ENCODE results near the gene TBC1D24. TPM values are rescaled to one million over a fixed set of nuclear protein-coding genes. Genes with fewer than 3 reads are reported as not detected.
"Not testable (repeated sequence)": the region's sequence is repeated elsewhere in the genome, so short reads cannot be mapped to it uniquely, and the experiment has no call there.

Gene TBC1D24
- total RNA-seq, 1 experiment from 2014 or later: 15.8 TPM

DNA sequence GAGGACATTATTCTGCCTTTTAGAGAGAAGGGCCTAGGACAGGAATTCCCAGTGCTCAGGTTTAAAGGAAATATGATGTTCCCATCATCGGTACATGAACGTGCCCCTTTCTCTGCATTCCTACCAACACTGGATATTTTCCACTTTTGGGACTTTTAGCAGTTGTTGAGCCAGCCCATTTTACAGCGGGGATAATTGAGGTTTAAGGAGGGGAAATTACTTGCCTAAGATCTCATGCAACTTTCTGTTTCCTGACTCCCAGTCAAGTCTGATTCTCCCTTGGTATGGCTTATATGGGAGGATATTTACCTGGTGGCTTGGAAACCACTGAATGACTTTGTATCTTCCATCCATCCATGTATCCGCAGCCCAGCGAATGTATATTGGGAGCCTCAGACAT lies 59.4 kb downstream of the TBC1D24 start:
- not testable (repeated sequence) for H3K79me2 ChIP-seq (ENCODE audit: low read length); DNase-seq; H3K4me2 ChIP-seq (ENCODE audit: low read depth, low read length, poor library complexity, severe bottlenecking); H3K27ac ChIP-seq (ENCODE audit: low read length); H3K27me3 ChIP-seq (ENCODE audit: low read length); H3K36me3 ChIP-seq (ENCODE audit: insufficient read depth, low read length); H3K4me3 ChIP-seq (ENCODE audit: low read length); H3K9ac ChIP-seq (ENCODE audit: low read length); H2AFZ ChIP-seq (ENCODE audit: low read length); H3K9me3 ChIP-seq (ENCODE audit: low read length); H4K20me1 ChIP-seq (ENCODE audit: insufficient read depth, low read depth, low read length); H3K9me2 ChIP-seq (replicated peaks; ENCODE audit: insufficient read depth, low read length)
- H3K4me1 ChIP-seq (ENCODE audit: low read length): peaks cover 34% of the 10 kb centered on the region

DNA sequence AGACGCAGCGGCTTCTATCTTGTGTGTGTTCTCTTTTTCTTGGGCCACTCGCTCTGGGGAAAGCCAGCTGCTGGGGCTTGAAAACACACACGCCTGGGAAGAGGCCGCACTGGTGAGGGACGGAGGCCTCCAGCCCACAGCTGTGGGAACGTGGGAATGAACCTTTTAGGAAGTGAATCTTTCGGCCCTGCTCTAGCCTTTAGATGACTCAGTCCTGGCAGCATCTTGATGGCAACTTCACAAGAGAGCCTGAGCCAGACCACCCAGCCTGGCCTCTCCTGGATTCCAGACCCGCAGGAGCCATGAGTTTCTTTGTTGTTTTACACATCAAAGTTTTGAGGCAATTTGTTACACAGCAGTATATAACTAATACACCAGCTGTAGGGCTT lies 60.7 kb downstream of the TBC1D24 start:
- Histone ChIP-seq H3K9me2 (replicated peaks; ENCODE audit: insufficient read depth, low read length) (no peaks in the 10 kb centered on the region), H3K4me2 (ENCODE audit: low read depth, low read length, poor library complexity, severe bottlenecking) (no peak overlapping the region), H3K36me3 (ENCODE audit: insufficient read depth, low read length) (no peaks in the 10 kb centered on the region), H3K4me1 (ENCODE audit: low read length) (peaks cover 47% of the 10 kb centered on the region), H3K9me3 (ENCODE audit: low read length) (no peaks in the 10 kb centered on the region), H3K27ac (ENCODE audit: low read length) (no peak overlapping the region), H3K27me3 (ENCODE audit: low read length) (no peaks in the 10 kb centered on the region), H3K4me3 (ENCODE audit: low read length) (no peak overlapping the region), H4K20me1 (ENCODE audit: insufficient read depth, low read depth, low read length) (no peaks in the 10 kb centered on the region), H3K79me2 (ENCODE audit: low read length) (peaks cover 21% of the 10 kb centered on the region), H2AFZ (ENCODE audit: low read length) (no peak overlapping the region), H3K9ac (ENCODE audit: low read length) (no peak overlapping the region)
- no peak for DNase-seq

DNA sequence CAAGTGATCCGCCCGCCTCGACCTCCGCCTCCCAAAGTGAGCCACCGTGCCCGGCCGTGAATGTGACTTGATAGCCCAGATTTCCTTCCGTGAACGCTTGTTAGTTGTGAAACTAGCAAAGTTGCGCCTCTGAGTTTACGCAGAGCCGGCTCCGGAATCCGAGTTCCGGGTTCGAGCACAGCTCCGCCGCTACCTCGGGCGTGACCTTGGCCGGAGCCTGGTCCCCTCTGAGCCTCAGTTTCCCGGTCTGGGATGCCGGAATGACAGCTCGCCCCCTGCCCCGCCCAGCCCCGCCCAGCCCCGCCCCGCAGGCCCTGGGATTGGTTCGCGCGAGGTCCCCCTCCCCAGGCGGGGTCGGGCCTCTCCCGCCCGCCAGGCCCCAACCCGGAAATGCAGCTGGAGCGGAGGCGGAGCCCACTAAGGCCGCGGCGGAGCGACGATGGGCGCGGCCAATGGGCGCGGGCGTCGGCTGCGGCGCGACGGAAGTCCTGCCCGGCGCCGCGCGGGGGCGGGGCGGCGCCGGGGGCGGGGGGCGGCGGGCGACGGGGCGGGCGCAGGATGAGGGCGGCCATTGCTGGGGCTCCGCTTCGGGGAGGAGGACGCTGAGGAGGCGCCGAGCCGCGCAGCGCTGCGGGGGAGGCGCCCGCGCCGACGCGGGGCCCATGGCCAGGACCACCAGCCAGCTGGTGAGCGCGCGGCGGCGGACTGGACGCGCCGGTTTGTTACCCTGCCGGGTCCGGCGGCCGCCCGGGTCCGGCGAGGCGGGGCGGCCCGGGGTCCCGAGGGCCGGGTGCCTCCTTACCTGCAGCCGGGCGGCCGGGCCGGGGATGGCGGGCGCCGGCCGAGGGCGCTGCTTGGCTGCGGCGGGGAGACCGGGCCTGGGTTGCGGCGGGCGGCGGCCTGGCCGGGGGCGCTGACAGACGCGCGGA lies 62.8 kb downstream of the TBC1D24 start, which contains the start of gene PDPK1:
Gene PDPK1, plus strand, starts transcription at position 571 of the 929 bp plus-strand sequence. Its CDS starts 92 bp downstream, at position 663.
- peak; percentile 99 for DNase-seq
- Histone ChIP-seq H3K4me1 (ENCODE audit: low read length) (peaks cover 39% of the 10 kb centered on the region), H3K27me3 (ENCODE audit: low read length) (no peaks in the 10 kb centered on the region), H3K4me2 (ENCODE audit: low read depth, low read length, poor library complexity, severe bottlenecking) (peak within 1 kb of the TSS; percentile 94), H2AFZ (ENCODE audit: low read length) (peak within 1 kb of the TSS; percentile 95; the same call in 1 of the 2 replicates), H3K4me3 (ENCODE audit: low read length) (peak within 1 kb of the TSS; percentile 75), H3K79me2 (ENCODE audit: low read length) (peaks cover 34% of the 10 kb centered on the region), H3K27ac (ENCODE audit: low read length) (peak within 1 kb of the TSS; percentile 26; the same call in 1 of the 2 replicates), H3K36me3 (ENCODE audit: insufficient read depth, low read length) (no peaks in the 10 kb centered on the region), H3K9me3 (ENCODE audit: low read length) (no peaks in the 10 kb centered on the region), H4K20me1 (ENCODE audit: insufficient read depth, low read depth, low read length) (no peaks in the 10 kb centered on the region), H3K9me2 (replicated peaks; ENCODE audit: insufficient read depth, low read length) (no peaks in the 10 kb centered on the region), H3K9ac (ENCODE audit: low read length) (peak within 1 kb of the TSS; percentile 75)

DNA sequence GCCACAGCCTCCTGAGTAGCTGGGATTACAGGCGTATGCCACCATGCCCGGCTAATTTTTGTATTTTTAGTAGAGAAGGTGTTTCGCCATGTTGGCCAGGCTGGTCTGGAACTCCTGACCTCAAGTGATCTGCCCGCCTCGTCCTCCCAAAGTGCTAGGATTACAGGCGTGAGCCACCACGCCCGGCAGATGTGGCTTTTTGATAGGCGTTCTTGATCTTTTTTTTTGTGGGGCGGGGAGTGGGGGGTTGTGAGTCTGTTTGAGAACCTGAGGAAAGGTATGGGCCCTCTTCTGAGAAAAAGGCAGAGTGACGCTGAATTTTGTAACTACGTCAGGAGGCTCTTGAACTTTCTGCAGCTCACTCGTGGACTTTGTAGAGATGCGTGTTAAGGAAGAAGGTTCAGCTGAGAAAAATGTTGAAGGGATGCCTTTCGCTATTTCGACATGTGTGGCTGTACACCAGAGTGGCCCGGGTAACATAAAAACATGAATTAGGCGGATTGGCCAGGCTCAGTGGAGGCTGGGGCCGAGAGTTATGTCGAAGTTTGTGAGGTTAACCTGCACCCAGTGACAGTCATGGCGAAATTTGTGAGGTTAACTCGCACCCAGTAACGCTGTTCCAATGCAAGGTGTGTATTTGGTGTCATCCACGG lies 64.4 kb downstream of the TBC1D24 start:
- peak overlapping the region; percentile 72; the same call in 1 of the 2 replicates for H3K9ac ChIP-seq (ENCODE audit: low read length)
- not testable (repeated sequence) for H3K27me3 ChIP-seq (ENCODE audit: low read length); H3K9me2 ChIP-seq (replicated peaks; ENCODE audit: insufficient read depth, low read length); H4K20me1 ChIP-seq (ENCODE audit: insufficient read depth, low read depth, low read length); H3K27ac ChIP-seq (ENCODE audit: low read length); DNase-seq; H2AFZ ChIP-seq (ENCODE audit: low read length); H3K36me3 ChIP-seq (ENCODE audit: insufficient read depth, low read length); H3K9me3 ChIP-seq (ENCODE audit: low read length)
- peaks cover 39% of the 10 kb centered on the region for H3K79me2 ChIP-seq (ENCODE audit: low read length)
- peak overlapping the region; percentile 69 for H3K4me3 ChIP-seq (ENCODE audit: low read length)
- peaks cover 36% of the 10 kb centered on the region for H3K4me1 ChIP-seq (ENCODE audit: low read length)
- H3K4me2 ChIP-seq (ENCODE audit: low read depth, low read length, poor library complexity, severe bottlenecking): peak overlapping the region; percentile 82

DNA sequence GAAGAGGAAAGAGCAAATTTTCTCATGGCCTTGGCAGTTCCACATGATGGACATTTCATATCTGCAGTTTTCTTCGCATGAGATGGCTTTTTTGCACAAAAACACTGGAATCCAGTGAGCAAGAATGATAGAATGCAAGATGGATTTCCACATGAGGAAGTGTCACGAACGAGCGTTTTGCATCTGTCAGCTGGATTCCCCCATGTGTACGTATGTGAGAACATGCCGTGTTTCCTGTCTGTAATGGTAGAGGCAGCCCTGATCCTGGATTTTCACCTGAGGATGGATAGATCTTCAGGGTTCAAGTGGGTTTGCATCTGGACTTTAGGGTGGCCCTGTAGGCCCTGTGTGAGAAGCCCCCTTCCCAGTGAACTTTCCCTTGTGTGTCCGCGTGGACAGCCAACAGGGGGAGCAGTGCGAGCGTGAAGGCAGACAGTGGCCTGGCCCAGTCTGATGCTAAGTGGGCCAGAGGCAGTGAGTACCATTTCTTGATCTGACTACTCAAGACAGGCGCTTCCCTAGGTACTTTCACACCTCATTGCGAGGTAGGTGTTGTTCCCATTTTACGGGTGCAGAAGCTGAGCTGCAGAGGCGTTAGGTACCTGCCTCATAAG lies 65.0 kb downstream of the TBC1D24 start:
- H3K9me2 ChIP-seq (replicated peaks; ENCODE audit: insufficient read depth, low read length); H2AFZ ChIP-seq (ENCODE audit: low read length); H4K20me1 ChIP-seq (ENCODE audit: insufficient read depth, low read depth, low read length); H3K27me3 ChIP-seq (ENCODE audit: low read length); H3K36me3 ChIP-seq (ENCODE audit: insufficient read depth, low read length); H3K9me3 ChIP-seq (ENCODE audit: low read length): not testable (repeated sequence)
- Histone ChIP-seq H3K27ac (ENCODE audit: low read length) (peak overlapping the region; percentile 80), H3K79me2 (ENCODE audit: low read length) (peaks cover 45% of the 10 kb centered on the region), H3K4me2 (ENCODE audit: low read depth, low read length, poor library complexity, severe bottlenecking) (peak overlapping the region; percentile 82), H3K4me1 (ENCODE audit: low read length) (peaks cover 37% of the 10 kb centered on the region), H3K4me3 (ENCODE audit: low read length) (peak overlapping the region; percentile 69; the same call in 1 of the 2 replicates), H3K9ac (ENCODE audit: low read length) (0 out of 2 replicates have a peak overlapping the region, but pooled peaks have one; percentile 61)
- DNase-seq: peak; percentile 72

DNA sequence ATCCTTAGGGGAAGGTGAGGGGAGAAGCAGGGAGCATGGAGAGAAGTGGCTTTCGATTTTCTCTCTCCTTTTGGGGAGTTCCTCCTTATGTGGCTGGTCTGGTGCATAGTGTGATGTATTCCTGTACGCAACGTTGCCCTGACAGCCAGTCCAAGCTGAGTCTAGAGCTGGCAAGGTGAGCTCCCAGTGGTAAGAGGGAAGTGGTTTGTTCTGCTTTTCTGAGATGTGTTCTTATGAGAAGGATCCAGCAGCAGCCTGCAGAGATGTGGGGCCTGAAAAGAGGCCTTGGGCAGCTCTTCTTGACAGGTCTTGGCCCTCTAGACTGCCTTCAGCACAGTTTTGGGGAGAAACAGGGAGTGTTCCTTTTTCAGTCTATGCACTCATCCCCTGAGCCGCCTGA lies 66.0 kb downstream of the TBC1D24 start:
- Histone ChIP-seq H3K4me2 (ENCODE audit: low read depth, low read length, poor library complexity, severe bottlenecking) (peak overlapping the region; percentile 82), H3K4me1 (ENCODE audit: low read length) (peaks cover 46% of the 10 kb centered on the region), H3K79me2 (ENCODE audit: low read length) (peaks cover 54% of the 10 kb centered on the region), H3K9ac (ENCODE audit: low read length) (peak overlapping the region; percentile 61), H3K27ac (ENCODE audit: low read length) (peak overlapping the region; percentile 80), H3K4me3 (ENCODE audit: low read length) (peak overlapping the region; percentile 38; the same call in 1 of the 2 replicates)
- H3K9me2 ChIP-seq (replicated peaks; ENCODE audit: insufficient read depth, low read length); H3K9me3 ChIP-seq (ENCODE audit: low read length); H3K36me3 ChIP-seq (ENCODE audit: insufficient read depth, low read length); H3K27me3 ChIP-seq (ENCODE audit: low read length); H4K20me1 ChIP-seq (ENCODE audit: insufficient read depth, low read depth, low read length); H2AFZ ChIP-seq (ENCODE audit: low read length): not testable (repeated sequence)
- peak; percentile 79 for DNase-seq

DNA sequence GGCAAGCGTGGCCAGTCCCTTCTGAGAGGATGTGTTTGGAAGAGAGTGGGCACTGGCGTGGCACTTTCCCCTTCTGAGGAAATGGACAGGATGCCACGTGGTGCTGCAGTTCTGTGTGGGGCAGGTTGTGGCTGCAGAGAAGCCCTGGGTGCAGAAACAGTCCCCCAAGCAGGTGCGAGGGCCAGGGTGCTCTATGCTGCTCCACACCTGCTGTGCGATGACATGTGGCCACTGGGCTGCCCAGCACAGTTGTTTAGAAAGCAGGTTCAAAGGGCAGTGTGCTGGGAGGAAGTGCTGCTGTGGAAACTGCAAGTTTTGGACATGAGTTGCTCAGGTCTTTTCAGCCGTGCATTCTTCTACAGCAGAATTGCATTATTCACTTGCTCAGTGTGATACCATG lies 66.5 kb downstream of the TBC1D24 start:
- DNase-seq; H3K9me2 ChIP-seq (replicated peaks; ENCODE audit: insufficient read depth, low read length); H3K27me3 ChIP-seq (ENCODE audit: low read length); H4K20me1 ChIP-seq (ENCODE audit: insufficient read depth, low read depth, low read length); H3K9me3 ChIP-seq (ENCODE audit: low read length); H3K36me3 ChIP-seq (ENCODE audit: insufficient read depth, low read length); H2AFZ ChIP-seq (ENCODE audit: low read length): not testable (repeated sequence)
- Histone ChIP-seq H3K9ac (ENCODE audit: low read length) (peak overlapping the region; percentile 61), H3K4me3 (ENCODE audit: low read length) (peak overlapping the region; percentile 38; the same call in 1 of the 2 replicates), H3K79me2 (ENCODE audit: low read length) (peaks cover 59% of the 10 kb centered on the region), H3K4me1 (ENCODE audit: low read length) (peaks cover 51% of the 10 kb centered on the region), H3K4me2 (ENCODE audit: low read depth, low read length, poor library complexity, severe bottlenecking) (peak overlapping the region; percentile 82), H3K27ac (ENCODE audit: low read length) (peak overlapping the region; percentile 80)

DNA sequence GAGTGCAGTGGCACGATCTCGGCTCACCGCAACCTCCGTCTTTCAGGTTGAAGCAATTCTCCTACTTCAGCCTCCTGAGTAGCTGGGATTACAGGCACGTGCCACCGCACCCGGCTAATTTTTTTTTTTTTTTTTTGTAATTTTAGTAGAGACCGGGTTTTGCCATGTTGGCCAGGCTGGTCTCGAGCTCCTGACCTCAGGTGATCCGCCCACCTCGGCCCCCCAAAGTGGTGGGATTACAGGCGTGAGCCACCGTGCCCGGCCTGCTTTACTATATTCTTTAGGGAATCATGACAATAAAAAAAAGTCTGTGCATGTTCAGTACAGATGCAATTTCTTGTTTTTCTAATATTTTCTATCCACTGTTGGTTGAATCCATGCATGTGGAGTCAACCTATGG lies 68.8 kb downstream of the TBC1D24 start:
- not testable (repeated sequence) for H4K20me1 ChIP-seq (ENCODE audit: insufficient read depth, low read depth, low read length)

More for the DNA sequence above, 68.8 kb downstream of the TBC1D24 start:
- H2AFZ ChIP-seq (ENCODE audit: low read length); H3K36me3 ChIP-seq (ENCODE audit: insufficient read depth, low read length); H3K27me3 ChIP-seq (ENCODE audit: low read length); H3K9me2 ChIP-seq (replicated peaks; ENCODE audit: insufficient read depth, low read length); H3K9me3 ChIP-seq (ENCODE audit: low read length); DNase-seq; H3K4me3 ChIP-seq (ENCODE audit: low read length); H3K4me2 ChIP-seq (ENCODE audit: low read depth, low read length, poor library complexity, severe bottlenecking); H3K27ac ChIP-seq (ENCODE audit: low read length); H3K9ac ChIP-seq (ENCODE audit: low read length): not testable (repeated sequence)
- Histone ChIP-seq H3K79me2 (ENCODE audit: low read length) (peaks cover 58% of the 10 kb centered on the region), H3K4me1 (ENCODE audit: low read length) (peaks cover 46% of the 10 kb centered on the region)
